Body of pancreas (tissue), 4 donors: Measurements from ENCODE around the gene MYLK. TPM values are rescaled to one million over a fixed set of nuclear protein-coding genes. Genes with fewer than 3 reads are reported as not detected.

Experiments
- ATAC-seq: fragments of 150-250 bp; one replicate; pipeline ENCODE4 v1.9.1; 2016
- DNase-seq, 4 donors: peaks; one replicate each; pipeline ENCODE4 v3.0.0-alpha.2; 2019
- H3K27ac ChIP-seq, 4 donors: fragments of 200-600 bp; sonication (generic); 1 replicate in 3 of 4; 2 replicates in 1 of 4; pipeline versions ENCODE4 v1.5.1 to v1.6.1; 2016 to 2019; ENCODE audit warnings: mild to moderate bottlenecking in 1 of 4, mixed read lengths in 1 of 4, moderate library complexity in 1 of 4
- H3K27me3 ChIP-seq, 2 donors: fragments of 200-600 bp; sonication (generic); one replicate each; pipeline ENCODE4 v1.6.0; 2016; ENCODE audit warnings: mild to moderate bottlenecking in 1 of 2
- H3K36me3 ChIP-seq, 2 donors: fragments of 200-600 bp; sonication (generic); replicated peaks in 1 of 2; 2 replicates each; pipeline ENCODE4 v1.5.1; 2016; ENCODE audit warnings: low read depth in 2 of 2; ENCODE audit not compliant: insufficient read depth in 1 of 2
- H3K4me1 ChIP-seq: fragments of 200-600 bp; sonication (generic); one replicate; pipeline ENCODE4 v1.6.0; 2016
- H3K4me3 ChIP-seq, 2 donors: fragments of 200-600 bp; sonication (generic); 1 replicate in 1 of 2; 2 replicates in 1 of 2; pipeline ENCODE4 v1.5.1; 2016 to 2019
- H3K9me3 ChIP-seq, 3 donors: fragments of 200-600 bp; sonication (generic); 1 replicate in 2 of 3; 2 replicates in 1 of 3; pipeline ENCODE4 v1.5.1; 2016
- POLR2A ChIP-seq, 3 donors: fragments of 450-650 bp; IDR thresholded peaks; one replicate each; pipeline ENCODE4 v1.6.1; 2016; ENCODE audit warnings: antibody characterized with exemption in 3 of 3, mild to moderate bottlenecking in 2 of 3
- WGBS, 2 donors: methylation state at CpG; one replicate each; pipeline ENCODE4 v1.1.5; 2017; 5-methylcytosine and 5-hydroxymethylcytosine counted together
- intact Hi-C: fragments of 100-400 bp; cut with DNase I; formaldehyde crosslinking; loops from one replicate; pipeline ENCODE4 v1.15.1; 2023
- total RNA-seq, 2 donors: library from RNA; depleted of rRNA; stranded (reverse); fragments of >200 nt; gene quantifications; one replicate each; pipeline ENCODE4 v1.1.0, GENCODE V29; 2016
- TF ChIP-seq, protein P1 (sequence below), 7 experiments: fragments of 450-650 bp in 4 of 7; fragments of 200-600 bp in 3 of 7; sonication (generic) in 3 of 7; IDR thresholded peaks; one replicate each; pipeline ENCODE4 v1.5.1; 2016 to 2019; ENCODE audit warnings: antibody characterized with exemption in 7 of 7

MYLK gene
- total RNA-seq, 2 donors from 2014 or later, result 7.6 to 36.6 TPM

DNA sequence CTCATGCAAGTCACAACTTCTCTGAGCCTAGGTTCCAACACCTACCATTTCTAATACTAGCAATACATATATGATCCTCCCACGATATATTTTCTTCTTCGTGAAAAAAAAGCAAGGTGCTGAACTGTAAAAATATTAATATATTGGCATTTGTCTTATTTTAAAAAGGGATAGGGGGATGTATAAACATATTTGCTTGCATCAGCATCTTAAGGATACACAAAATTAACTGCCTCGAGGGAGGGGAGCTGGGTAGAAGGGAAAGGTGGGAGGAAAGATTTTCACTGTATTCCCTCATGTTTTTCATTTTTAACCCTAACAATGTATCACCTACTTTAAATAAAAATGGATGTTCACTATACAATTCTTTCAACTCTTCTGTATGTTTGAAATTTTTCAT, 300.6 kb downstream of the MYLK start:
- Histone ChIP-seq H3K36me3 (peaks cover 0 to 4% of the 10 kb centered on the region in 2 donors), H3K27ac (no peak overlapping the region), H3K4me1 (peaks cover 28% of the 10 kb centered on the region), H3K9me3 (no peaks in the 10 kb centered on the region), H3K27me3 (no peaks in the 10 kb centered on the region), H3K4me3 (no peak overlapping the region)
- ATAC-seq (no peak), DNase-seq (no peak)
- 36 to 42% methylated on average over 3 of the region's 3 CpGs for WGBS, 2 donors
- TF ChIP-seq POLR2A (IDR thresholded peaks at IDR 0.05), result no peak
- TF ChIP-seq, protein P1, sequence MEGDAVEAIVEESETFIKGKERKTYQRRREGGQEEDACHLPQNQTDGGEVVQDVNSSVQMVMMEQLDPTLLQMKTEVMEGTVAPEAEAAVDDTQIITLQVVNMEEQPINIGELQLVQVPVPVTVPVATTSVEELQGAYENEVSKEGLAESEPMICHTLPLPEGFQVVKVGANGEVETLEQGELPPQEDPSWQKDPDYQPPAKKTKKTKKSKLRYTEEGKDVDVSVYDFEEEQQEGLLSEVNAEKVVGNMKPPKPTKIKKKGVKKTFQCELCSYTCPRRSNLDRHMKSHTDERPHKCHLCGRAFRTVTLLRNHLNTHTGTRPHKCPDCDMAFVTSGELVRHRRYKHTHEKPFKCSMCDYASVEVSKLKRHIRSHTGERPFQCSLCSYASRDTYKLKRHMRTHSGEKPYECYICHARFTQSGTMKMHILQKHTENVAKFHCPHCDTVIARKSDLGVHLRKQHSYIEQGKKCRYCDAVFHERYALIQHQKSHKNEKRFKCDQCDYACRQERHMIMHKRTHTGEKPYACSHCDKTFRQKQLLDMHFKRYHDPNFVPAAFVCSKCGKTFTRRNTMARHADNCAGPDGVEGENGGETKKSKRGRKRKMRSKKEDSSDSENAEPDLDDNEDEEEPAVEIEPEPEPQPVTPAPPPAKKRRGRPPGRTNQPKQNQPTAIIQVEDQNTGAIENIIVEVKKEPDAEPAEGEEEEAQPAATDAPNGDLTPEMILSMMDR (IDR thresholded peaks at IDR 0.05), result no peak
- intact Hi-C loops, result no loop called here

DNA sequence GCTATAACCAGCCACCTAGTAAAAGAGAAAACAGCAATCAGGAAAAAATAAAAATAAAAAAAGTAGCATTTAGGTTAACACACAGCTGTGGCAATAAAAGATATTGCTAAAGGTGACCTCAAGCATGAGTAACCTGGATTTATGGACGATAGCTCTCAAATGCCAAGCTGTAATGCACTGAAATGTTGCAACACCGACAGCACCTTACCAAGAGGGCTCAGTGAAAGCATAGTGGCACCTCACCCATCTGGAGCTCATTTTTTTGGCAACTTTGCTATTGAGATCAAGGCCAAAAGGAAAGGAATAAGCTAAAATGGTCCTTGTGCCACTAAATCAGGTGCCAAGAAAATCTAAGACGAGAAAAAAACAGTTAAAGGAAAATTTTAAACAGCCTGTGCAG, 301.8 kb downstream of the MYLK start:
- DNase-seq, result peak in 2 of 4 donors; percentile 33 to 47
- Histone ChIP-seq H3K4me3 (no peak overlapping the region), H3K27ac (peak overlapping the region in 1 of 4 donors; percentile 27), H3K36me3 (peaks cover 0 to 6% of the 10 kb centered on the region in 2 donors), H3K9me3 (no peaks in the 10 kb centered on the region), H3K27me3 (no peaks in the 10 kb centered on the region), H3K4me1 (peaks cover 28% of the 10 kb centered on the region)
- no peak for ATAC-seq
- intact Hi-C loops, result no loop called here
- WGBS, 2 donors, result 30 to 52% methylated on average over 3 of the region's 3 CpGs
- TF ChIP-seq, protein P1 (IDR thresholded peaks at IDR 0.05), result no peak
- TF ChIP-seq POLR2A (IDR thresholded peaks at IDR 0.05), result no peak

DNA sequence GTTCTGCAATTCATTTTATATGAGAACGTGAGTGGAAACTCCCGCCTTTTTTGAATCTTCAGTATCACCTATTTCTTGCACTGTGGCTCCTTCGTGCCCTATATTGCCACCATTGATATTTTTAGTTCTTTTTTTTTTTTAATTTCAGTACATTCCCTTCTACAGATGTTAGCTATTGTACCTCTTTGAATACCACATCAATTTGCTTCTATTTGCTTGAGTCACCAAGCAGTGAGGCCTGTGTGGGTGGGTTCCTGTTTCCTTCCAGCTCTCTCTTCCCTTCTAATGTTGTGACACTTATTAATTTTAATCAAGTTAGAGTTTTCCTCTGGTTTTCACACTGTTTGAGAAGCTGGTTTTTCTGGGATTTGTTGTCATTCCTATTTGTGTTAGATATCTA, 308.0 kb downstream of the MYLK start:
- ATAC-seq, result no peak
- WGBS, 2 donors, result 87 to 89% methylated on average over 3 of the region's 3 CpGs
- TF ChIP-seq, protein P1 (IDR thresholded peaks at IDR 0.05), result no peak
- no peak for TF ChIP-seq POLR2A (IDR thresholded peaks at IDR 0.05)

DNA sequence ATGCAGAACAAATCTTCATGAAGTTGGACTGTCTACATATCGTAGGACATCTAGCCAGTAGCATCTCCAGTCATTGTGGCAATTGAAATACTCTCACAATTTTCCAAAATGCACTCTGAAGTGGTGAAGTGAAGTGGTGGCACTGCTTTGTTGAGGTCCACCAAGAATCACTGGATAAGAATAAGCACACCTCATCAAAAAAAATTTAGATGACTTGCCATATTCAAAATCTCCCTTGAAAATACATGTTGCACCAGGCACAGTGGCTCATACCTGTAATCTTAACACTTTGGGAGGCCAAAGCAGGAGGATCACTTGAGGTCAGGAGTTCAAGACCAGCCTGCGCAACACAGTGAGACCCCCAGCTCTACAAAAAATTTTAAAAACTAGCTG, 312.2 kb downstream of the MYLK start:
- WGBS, 2 donors, result 92 to 97% methylated on average over 2 of the region's 2 CpGs
- ATAC-seq (no peak), DNase-seq (no peak)
- Histone ChIP-seq H3K4me1 (peaks cover 9% of the 10 kb centered on the region), H3K27me3 (no peaks in the 10 kb centered on the region), H3K27ac (no peak overlapping the region), H3K9me3 (no peaks in the 10 kb centered on the region), H3K36me3 (no peaks in the 10 kb centered on the region), H3K4me3 (no peak overlapping the region)
- intact Hi-C loops, result no loop called here
- TF ChIP-seq, protein P1 (IDR thresholded peaks at IDR 0.05), result no peak
- no peak for TF ChIP-seq POLR2A (IDR thresholded peaks at IDR 0.05)

More for the DNA sequence above, 308.0 kb downstream of the MYLK start:
- H3K4me1 ChIP-seq, result no peaks in the 10 kb centered on the region
- H3K9me3 ChIP-seq, result no peaks in the 10 kb centered on the region
- H3K27me3 ChIP-seq, result no peaks in the 10 kb centered on the region
- intact Hi-C loops, result no loop called here
- DNase-seq, result no peak
- no peak overlapping the region for H3K4me3 ChIP-seq
- no peak overlapping the region for H3K27ac ChIP-seq
- H3K36me3 ChIP-seq, result peaks cover 0 to 6% of the 10 kb centered on the region in 2 donors

DNA sequence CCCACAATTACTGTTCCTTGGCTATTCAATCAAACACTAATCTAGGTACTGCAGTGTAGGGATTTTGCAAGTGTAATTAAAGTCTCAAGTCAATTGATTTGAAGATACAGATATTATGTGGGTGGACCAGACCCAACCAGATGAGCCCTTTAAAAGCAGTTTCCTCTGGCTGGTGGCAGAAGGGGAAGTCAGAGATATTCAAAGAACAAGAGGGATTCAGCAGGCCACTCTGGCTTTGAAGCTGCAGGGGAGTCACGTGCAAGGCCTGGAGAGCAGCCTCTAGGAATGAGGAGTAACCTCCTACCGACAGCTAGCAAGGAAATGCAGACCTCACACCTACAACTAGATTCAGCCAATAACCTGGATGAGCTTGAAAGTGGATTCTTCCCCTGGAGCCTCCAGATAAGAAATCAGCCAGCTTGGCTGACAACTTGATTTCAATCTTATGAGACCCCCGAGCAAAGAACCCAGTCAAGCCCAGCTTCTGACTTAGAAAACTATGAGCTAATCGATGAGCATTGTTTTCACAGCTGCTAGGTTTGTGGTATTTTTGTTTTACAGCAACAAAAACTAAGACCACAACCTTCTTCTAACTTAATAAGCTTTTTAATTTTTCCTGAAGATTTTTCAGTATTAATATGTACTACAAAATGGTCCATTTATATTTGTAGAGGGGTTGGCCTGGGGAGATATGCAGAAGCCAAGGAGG, 312.7 kb downstream of the MYLK start:
- ATAC-seq (no peak), DNase-seq (no peak)
- 83 to 88% methylated on average over 3 to 4 of the region's 4 CpGs for WGBS, 2 donors
- intact Hi-C loops, result no loop called here
- Histone ChIP-seq H3K36me3 (no peaks in the 10 kb centered on the region), H3K27me3 (no peaks in the 10 kb centered on the region), H3K9me3 (no peaks in the 10 kb centered on the region), H3K27ac (no peak overlapping the region), H3K4me1 (peaks cover 9% of the 10 kb centered on the region), H3K4me3 (no peak overlapping the region)
- TF ChIP-seq, protein P1 (IDR thresholded peaks at IDR 0.05), result no peak
- no peak for TF ChIP-seq POLR2A (IDR thresholded peaks at IDR 0.05)
